Effector memory CD8-positive, alpha-beta T cell (primary cell): Measurements from ENCODE around the gene UGT1A6.
A peak's percentile ranks its signal among the peaks of the same experiment; 100 is the strongest.
"Not testable (repeated sequence)": the region's sequence is repeated elsewhere in the genome, so short reads cannot be mapped to it uniquely, and the experiment has no call there.

ENCODE experiments used
- ATAC-seq: fragments of 150-1000 bp; cut with Tn5 transposase; replicated peaks from 2 replicates; pipeline ENCODE4 v1.10.0; 2021; ENCODE audit warnings: mild to moderate bottlenecking, moderate library complexity
- DNase-seq, 3 experiments: peaks; one replicate each; pipeline ENCODE4 v3.0.0; 2021
- H3K27ac Mint-ChIP-seq, 2 donors: one replicate each; pipeline ENCODE4 v1.8.0; 2022; ENCODE audit warnings: mild to moderate bottlenecking in 2 of 2, mixed read lengths in 2 of 2, moderate library complexity in 2 of 2
- H3K27me3 Mint-ChIP-seq, 2 donors: one replicate each; pipeline ENCODE4 v1.8.0; 2022; ENCODE audit warnings: mixed read lengths in 2 of 2
- H3K36me3 Mint-ChIP-seq: one replicate; pipeline ENCODE4 v1.8.0; 2022; ENCODE audit warnings: mild to moderate bottlenecking, moderate library complexity, mixed read lengths; ENCODE audit not compliant: insufficient read depth
- H3K4me1 Mint-ChIP-seq, 2 donors: one replicate each; pipeline ENCODE4 v1.8.0; 2022; ENCODE audit warnings: low read depth in 2 of 2, mixed read lengths in 2 of 2
- H3K4me3 Mint-ChIP-seq, 2 donors: one replicate each; pipeline ENCODE4 v1.8.0; 2022; ENCODE audit warnings: mild to moderate bottlenecking in 2 of 2, mixed read lengths in 2 of 2, moderate library complexity in 2 of 2
- H3K9me3 Mint-ChIP-seq, 2 donors: one replicate each; pipeline ENCODE4 v1.8.0; 2022; ENCODE audit warnings: mixed read lengths in 2 of 2

The UGT1A6 gene

GRCh38 chr2:233691443-233692433 is 952 bp upstream of the UGT1A6 start:
- DNase-seq, result no peak
- Mint-ChIP-seq H3K27ac (no peak overlapping the region), H3K9me3 (no peaks in the 10 kb centered on the region), H3K27me3 (peaks cover 39 to 76% of the 10 kb centered on the region in 2 donors), H3K36me3 (peaks cover 4% of the 10 kb centered on the region), H3K4me1 (no peaks in the 10 kb centered on the region), H3K4me3 (no peak overlapping the region)
- ATAC-seq, result no peak

GRCh38 chr2:233693963-233694362 is 1.3 kb downstream of the UGT1A6 start:
- H3K27me3 Mint-ChIP-seq, result peaks cover 28 to 71% of the 10 kb centered on the region in 2 donors

GRCh38 chr2:233698740-233699139 is 6.0 kb downstream of the UGT1A6 start:
- no peaks in the 10 kb centered on the region for H3K9me3 Mint-ChIP-seq
- no peak for DNase-seq
- H3K36me3 Mint-ChIP-seq, result peaks cover 4% of the 10 kb centered on the region
- peaks cover 35 to 38% of the 10 kb centered on the region in 2 donors for H3K27me3 Mint-ChIP-seq
- no peak overlapping the region for H3K4me3 Mint-ChIP-seq
- no peak overlapping the region for H3K27ac Mint-ChIP-seq
- no peaks in the 10 kb centered on the region for H3K4me1 Mint-ChIP-seq
- ATAC-seq, result no peak

More at GRCh38 chr2:233693963-233694362, 1.3 kb downstream of the UGT1A6 start:
- Mint-ChIP-seq H3K9me3 (no peaks in the 10 kb centered on the region), H3K36me3 (peaks cover 4% of the 10 kb centered on the region), H3K4me1 (no peaks in the 10 kb centered on the region), H3K27ac (no peak overlapping the region), H3K4me3 (no peak overlapping the region)
- no peak for DNase-seq
- no peak for ATAC-seq

- H3K4me3 Mint-ChIP-seq, result no peak overlapping the region
- H3K4me1 Mint-ChIP-seq, result no peaks in the 10 kb centered on the region
- peaks cover 30 to 44% of the 10 kb centered on the region in 2 donors for H3K27me3 Mint-ChIP-seq
- peaks cover 0 to 2% of the 10 kb centered on the region in 2 donors for H3K9me3 Mint-ChIP-seq
- DNase-seq (no peak), ATAC-seq (no peak)
- no peak overlapping the region for H3K27ac Mint-ChIP-seq
- H3K36me3 Mint-ChIP-seq, result peaks cover 4% of the 10 kb centered on the region
Observed at GRCh38 chr2:233699424-233700027, 6.8 kb downstream of the UGT1A6 start.

GRCh38 chr2:233700028-233700635 is 7.4 kb downstream of the UGT1A6 start:
- H3K27me3 Mint-ChIP-seq, result peaks cover 34 to 50% of the 10 kb centered on the region in 2 donors
- H3K36me3 Mint-ChIP-seq, result peaks cover 4% of the 10 kb centered on the region
- no peaks in the 10 kb centered on the region for H3K4me1 Mint-ChIP-seq
- peaks cover 0 to 2% of the 10 kb centered on the region in 2 donors for H3K9me3 Mint-ChIP-seq
- DNase-seq (no peak), ATAC-seq (no peak)
- H3K4me3 Mint-ChIP-seq, result no peak overlapping the region
- H3K27ac Mint-ChIP-seq, result no peak overlapping the region

- not testable (repeated sequence) for H3K9me3 Mint-ChIP-seq, H3K27ac Mint-ChIP-seq, DNase-seq, H3K4me3 Mint-ChIP-seq, H3K36me3 Mint-ChIP-seq, H3K4me1 Mint-ChIP-seq, ATAC-seq
- H3K27me3 Mint-ChIP-seq, result peaks cover 35 to 57% of the 10 kb centered on the region in 2 donors
Observed at GRCh38 chr2:233700842-233701241, 8.2 kb downstream of the UGT1A6 start.

- no peaks in the 10 kb centered on the region for H3K4me1 Mint-ChIP-seq
- H3K36me3 Mint-ChIP-seq, result no peaks in the 10 kb centered on the region
- peaks cover 0 to 2% of the 10 kb centered on the region in 2 donors for H3K9me3 Mint-ChIP-seq
- ATAC-seq, result no peak
- DNase-seq, result no peak
- no peak overlapping the region for H3K27ac Mint-ChIP-seq
- H3K4me3 Mint-ChIP-seq, result no peak overlapping the region
- H3K27me3 Mint-ChIP-seq, result peaks cover 26 to 61% of the 10 kb centered on the region in 2 donors
Observed at GRCh38 chr2:233702238-233702637, 9.5 kb downstream of the UGT1A6 start.

- no peak for DNase-seq
- peaks cover 0 to 2% of the 10 kb centered on the region in 2 donors for H3K9me3 Mint-ChIP-seq
- H3K36me3 Mint-ChIP-seq, result no peaks in the 10 kb centered on the region
Observed at GRCh38 chr2:233705911-233706506, 13.3 kb downstream of the UGT1A6 start.

GRCh38 chr2:233706720-233707119 is 14.0 kb downstream of the UGT1A6 start:
- ATAC-seq, result no peak
- no peaks in the 10 kb centered on the region for H3K36me3 Mint-ChIP-seq
- DNase-seq, result no peak
- H3K9me3 Mint-ChIP-seq, result peaks cover 0 to 2% of the 10 kb centered on the region in 2 donors
- H3K4me3 Mint-ChIP-seq, result no peak overlapping the region
- H3K27ac Mint-ChIP-seq, result no peak overlapping the region
- H3K27me3 Mint-ChIP-seq, result peaks cover 56 to 76% of the 10 kb centered on the region in 2 donors
- no peaks in the 10 kb centered on the region for H3K4me1 Mint-ChIP-seq

More at GRCh38 chr2:233705911-233706506, 13.3 kb downstream of the UGT1A6 start:
- Mint-ChIP-seq H3K4me1 (no peaks in the 10 kb centered on the region), H3K4me3 (no peak overlapping the region), H3K27me3 (peaks cover 49 to 76% of the 10 kb centered on the region in 2 donors), H3K27ac (no peak overlapping the region)
- no peak for ATAC-seq

GRCh38 chr2:233707940-233708644 is 15.4 kb downstream of the UGT1A6 start:
- Mint-ChIP-seq H3K27ac (no peak overlapping the region), H3K4me1 (no peaks in the 10 kb centered on the region), H3K27me3 (peaks cover 70 to 74% of the 10 kb centered on the region in 2 donors), H3K36me3 (no peaks in the 10 kb centered on the region), H3K9me3 (peaks cover 0 to 2% of the 10 kb centered on the region in 2 donors), H3K4me3 (no peak overlapping the region)
- ATAC-seq (no peak), DNase-seq (no peak)

GRCh38 chr2:233708942-233709341 is 16.3 kb downstream of the UGT1A6 start:
- DNase-seq, result no peak
- no peak for ATAC-seq
- H3K27me3 Mint-ChIP-seq, result peaks cover 75 to 79% of the 10 kb centered on the region in 2 donors
- H3K36me3 Mint-ChIP-seq, result peaks cover 3% of the 10 kb centered on the region
- no peak overlapping the region for H3K4me3 Mint-ChIP-seq
- H3K27ac Mint-ChIP-seq, result no peak overlapping the region
- H3K4me1 Mint-ChIP-seq, result no peaks in the 10 kb centered on the region
- peaks cover 0 to 2% of the 10 kb centered on the region in 2 donors for H3K9me3 Mint-ChIP-seq

GRCh38 chr2:233711312-233712008 is 18.8 kb downstream of the UGT1A6 start:
- ATAC-seq (peak; percentile 46), DNase-seq (peak; percentile 48 to 64 (median 63))
- Mint-ChIP-seq H3K4me1 (no peaks in the 10 kb centered on the region), H3K9me3 (no peaks in the 10 kb centered on the region), H3K36me3 (peaks cover 3% of the 10 kb centered on the region), H3K27me3 (peaks cover 67 to 90% of the 10 kb centered on the region in 2 donors), H3K27ac (no peak overlapping the region), H3K4me3 (no peak overlapping the region)
